Measurements from ENCODE around the gene RCN1.

DNA sequence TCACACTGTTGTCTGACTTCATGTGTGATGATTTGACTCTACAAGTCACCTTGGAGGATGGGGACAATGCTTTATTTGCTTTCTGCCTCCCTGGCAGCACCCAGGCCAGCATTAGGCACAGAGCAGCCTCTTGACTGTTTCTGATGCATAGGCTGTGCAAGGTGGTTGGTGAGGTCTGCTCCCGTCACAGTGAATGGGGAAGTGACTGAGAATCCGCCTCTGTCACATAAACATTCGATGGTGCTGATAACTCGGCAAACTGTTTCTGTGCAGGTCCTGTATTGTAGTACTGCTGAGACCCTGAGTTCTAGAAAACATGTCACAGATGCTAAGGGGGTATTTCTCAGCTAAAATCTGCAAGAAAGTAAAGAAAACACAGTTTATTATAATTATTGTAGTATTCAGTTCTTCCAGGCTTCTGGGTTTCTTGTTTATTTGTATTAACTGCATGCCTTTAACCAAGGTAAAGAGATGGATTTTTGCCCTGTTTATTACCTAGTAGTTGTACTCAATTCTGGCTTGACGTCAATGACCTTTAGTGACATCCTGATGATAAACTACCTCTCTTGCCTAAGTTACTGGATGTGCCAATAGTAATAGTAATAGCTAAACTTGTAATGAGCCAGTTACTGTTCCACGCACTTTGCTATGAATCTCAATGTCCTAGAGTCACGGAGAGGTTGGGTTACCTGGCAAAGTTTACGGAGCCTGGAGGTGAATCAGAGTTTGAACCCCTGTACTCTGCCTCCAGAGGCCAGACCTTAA, 24.8 kb upstream of the RCN1 start:
- TF ChIP-seq POLR2A (IDR thresholded peaks at IDR 0.05; ENCODE audit: low read length) (no peak), GATA1 (IDR thresholded peaks at IDR 0.05; ENCODE audit: low read depth, low read length) (no peak)

All from erythroblast (primary cell).